GM08714 (cell line): ENCODE data around the gene CFAP141.
"Not testable (repeated sequence)": the region's sequence is repeated elsewhere in the genome, so short reads cannot be mapped to it uniquely, and the experiment has no call there.

ENCODE experiments used
- H3K4me3 ChIP-seq: fragments of 200-500 bp; sonication (Bioruptor generic); 2 replicates; pipeline ENCODE4 v1.5.1; 2014; ENCODE audit warnings: mild to moderate bottlenecking, low read length, inconsistent platforms
- ZNF274 ChIP-seq: IDR thresholded peaks from 2 replicates; pipeline ENCODE4 v1.6.1; 2012; ENCODE audit warnings: mild to moderate bottlenecking, low read depth, low read length

The CFAP141 gene

DNA sequence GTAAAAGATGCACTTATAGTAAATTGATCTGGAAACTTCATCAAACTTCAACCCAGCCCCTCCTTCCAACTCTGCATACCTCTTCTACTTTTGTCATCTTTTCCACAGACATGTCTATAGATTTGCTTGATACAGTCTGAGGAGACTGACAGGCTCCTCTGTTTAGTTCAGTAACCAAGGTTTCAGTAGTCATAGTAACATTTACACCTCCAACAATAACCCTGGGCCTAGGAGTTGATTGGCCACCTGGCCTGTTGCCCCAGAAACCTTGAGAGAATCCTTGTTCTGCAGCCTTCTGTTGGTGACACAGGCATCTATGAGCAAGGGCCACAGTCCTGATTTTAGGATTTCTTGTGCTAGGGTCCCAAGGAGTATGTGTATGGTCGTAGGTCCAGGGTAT, at the start of gene CFAP141:
Gene CFAP141 (minus strand): TSS at position 138 of the 400 bp plus-strand sequence. CDS start 26 bp downstream, at position 112.
- no peak for TF ChIP-seq ZNF274
- no peak within 1 kb of the TSS for H3K4me3 ChIP-seq

DNA sequence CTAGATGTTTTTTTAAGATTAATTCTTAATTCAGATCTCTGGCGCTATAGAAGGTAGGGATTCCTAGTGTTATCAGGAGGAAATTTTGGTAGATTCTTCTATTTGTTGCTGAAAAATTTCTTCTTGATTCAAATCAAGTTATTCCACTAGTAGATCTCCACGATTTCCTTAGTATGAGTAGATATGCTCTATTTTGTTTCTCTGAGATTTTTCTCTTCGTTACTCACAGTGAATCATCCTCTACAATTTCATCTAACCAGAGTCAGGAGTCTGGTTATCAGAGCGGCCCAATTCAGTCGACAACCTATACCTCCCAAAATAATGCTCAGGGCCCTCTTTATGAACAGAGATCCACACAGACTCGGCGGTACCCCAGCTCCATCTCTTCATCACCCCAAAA, 47.5 kb upstream of the CFAP141 start:
- H3K4me3 ChIP-seq, result no peak overlapping the region
- TF ChIP-seq ZNF274, result no peak

DNA sequence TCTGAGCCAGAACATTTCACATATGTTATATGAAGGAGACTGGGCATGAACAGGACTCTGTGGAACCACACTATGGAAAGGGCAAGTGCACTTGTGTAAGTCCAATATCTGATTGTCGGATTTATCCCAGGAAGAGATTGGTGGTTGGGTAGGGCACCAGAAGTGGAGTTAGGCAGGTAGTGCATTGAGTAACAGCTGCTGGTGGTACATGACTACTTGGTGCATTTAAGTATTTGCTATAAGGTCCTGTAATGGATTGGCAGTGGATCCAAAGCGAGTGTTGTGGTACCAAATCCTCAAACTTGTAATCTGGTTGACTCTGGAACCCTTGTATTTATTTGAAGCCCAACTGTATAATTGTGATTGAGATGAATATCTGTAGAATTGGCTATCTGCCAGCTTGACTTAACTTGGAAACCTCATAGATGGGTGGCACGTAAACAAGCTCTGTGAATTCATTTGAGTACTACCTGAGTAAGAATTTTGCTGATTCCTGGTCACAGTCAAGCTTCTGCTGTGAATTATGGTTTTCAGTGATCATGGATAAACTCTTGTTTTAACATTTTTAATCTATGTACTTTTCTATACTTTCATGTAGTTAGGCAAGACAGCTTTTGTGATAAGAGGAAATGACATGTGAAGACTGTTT, 35.7 kb upstream of the CFAP141 start:
- H3K4me3 ChIP-seq, result no peak overlapping the region
- no peak for TF ChIP-seq ZNF274

DNA sequence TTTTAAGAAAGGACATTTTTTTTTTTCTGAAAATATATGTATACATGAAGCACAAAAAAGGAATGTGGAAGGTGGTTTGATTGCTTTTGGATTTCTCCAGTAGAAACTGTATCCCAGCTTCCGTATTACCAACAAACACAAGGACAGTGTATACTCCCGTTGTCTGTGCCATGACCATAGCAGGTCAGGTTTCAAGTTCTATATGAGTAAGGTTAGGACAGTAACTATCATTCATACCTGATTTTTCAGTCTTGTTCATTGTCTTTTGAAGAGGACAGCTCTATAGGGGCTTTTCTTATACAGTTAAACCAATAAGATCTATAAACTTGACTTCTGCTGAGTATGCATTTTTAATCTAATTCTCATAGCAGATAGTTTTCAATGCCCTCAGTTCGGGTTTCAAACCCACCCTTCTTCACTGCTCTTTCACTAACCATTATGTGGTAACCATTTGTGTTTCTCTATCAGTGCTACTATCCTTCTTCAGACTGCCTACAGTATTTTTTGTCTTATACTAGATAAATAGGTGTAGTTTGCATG, 34.2 kb upstream of the CFAP141 start:
- TF ChIP-seq ZNF274, result no peak

DNA sequence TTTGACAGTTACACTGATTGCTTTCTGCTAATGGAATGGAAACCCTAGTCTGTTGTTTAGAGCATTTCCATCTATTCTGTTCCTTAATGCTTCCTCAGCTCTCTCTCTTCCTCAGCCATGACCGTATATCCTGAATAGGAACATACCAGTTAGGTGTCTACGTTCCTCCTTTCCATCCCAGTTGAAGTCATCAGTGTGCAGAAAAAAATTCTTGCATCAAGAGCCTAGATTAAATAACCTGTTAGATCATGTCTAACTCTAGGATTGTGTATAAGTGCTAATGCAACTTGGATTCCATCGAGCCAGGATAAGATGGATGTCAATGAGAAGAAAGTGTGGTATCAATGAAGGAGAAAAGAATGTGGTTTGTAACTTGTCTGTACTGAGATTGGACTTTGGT, 33.4 kb upstream of the CFAP141 start:
- TF ChIP-seq ZNF274, result no peak
- no peak overlapping the region for H3K4me3 ChIP-seq

More for the DNA sequence above, 34.2 kb upstream of the CFAP141 start:
- H3K4me3 ChIP-seq, result no peak overlapping the region

DNA sequence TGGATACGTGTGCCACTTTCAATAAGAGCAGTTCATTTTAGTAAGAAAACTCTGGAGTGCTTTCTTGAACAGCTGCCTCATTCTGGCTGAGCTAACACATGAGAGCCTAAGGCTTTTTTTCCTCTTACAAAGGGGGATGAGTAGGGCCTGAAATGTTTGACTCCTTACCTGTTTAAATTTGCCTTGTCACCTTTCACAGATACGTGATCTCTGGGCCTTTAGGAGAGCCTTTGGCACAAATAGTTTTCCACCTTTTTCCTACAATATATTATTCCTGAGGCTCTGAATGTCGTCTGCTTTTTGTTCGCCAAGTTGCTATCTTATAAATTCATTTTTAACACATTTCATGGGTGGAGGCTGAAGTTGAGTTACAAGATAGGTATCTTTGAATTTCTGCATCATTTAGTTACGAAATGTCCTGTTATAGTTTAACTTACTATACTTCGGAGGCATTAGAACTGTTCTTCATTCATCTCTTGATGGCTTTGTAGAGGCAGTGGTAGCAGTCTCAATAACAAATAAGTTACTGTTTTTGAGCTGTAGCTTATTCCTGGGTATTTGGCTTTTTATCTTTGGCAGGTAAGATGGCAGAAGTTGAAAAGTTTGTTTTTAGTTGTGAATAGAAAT, 31.9 kb upstream of the CFAP141 start:
- no peak for TF ChIP-seq ZNF274
- H3K4me3 ChIP-seq, result no peak overlapping the region

DNA sequence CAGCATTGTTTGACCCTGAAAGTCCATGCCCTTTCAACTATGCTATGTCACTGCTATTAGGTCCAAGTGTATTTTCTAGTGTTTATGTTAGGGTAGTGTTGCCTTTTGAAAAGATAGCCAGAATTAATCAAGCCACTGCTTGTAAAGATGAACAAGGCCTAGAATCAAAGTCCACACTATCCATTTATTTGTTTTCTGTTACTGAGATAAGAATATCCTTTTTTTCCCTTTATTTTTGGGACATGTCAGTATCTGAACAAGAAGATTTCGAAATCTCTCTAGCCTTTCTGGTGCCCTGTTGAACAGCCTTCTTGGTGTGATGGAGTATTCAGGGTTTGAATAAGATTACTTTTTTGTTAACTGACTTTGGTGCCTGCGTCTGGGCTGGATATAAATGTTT, 31.3 kb upstream of the CFAP141 start:
- TF ChIP-seq ZNF274, result no peak
- no peak overlapping the region for H3K4me3 ChIP-seq

DNA sequence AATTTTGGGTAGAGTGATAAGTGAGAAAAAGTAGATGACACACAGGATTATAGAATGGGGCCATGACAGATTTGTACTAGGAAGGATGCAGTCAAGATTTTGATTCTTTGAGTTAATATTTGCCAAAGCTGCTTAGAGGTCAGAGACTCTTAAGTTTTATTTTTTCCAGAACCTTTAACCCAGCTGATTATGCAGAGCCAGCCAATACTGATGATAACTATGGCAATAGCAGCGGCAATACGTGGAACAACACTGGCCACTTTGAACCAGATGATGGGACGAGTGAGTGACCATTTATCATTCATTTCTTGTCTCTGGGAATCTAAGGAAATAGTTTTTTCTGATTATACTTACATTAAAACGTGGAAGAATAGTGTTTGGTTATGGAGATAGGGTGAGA, 30.7 kb upstream of the CFAP141 start:
- no peak overlapping the region for H3K4me3 ChIP-seq

DNA sequence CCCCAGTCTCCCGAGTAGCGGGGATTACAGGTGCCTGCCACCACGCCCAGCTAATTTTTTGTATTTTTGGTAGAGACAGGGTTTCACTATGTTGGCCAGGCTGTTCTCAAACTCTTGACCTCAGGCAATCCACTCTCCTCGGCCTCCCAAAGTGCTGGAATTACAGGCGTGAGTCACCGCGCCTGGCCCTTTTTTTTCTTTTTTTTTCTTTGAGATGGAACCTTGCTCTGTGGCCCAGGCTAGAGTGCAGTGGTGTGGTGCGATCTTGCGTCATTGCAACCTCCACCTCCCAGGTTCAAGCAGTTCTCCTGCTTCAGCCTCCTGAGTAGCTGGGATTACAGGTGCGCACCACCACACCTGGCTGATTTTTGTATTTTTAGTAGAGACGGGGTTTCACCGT, 27.0 kb upstream of the CFAP141 start:
- H3K4me3 ChIP-seq, result not testable (repeated sequence)

More for the DNA sequence above, 30.7 kb upstream of the CFAP141 start:
- TF ChIP-seq ZNF274, result no peak

DNA sequence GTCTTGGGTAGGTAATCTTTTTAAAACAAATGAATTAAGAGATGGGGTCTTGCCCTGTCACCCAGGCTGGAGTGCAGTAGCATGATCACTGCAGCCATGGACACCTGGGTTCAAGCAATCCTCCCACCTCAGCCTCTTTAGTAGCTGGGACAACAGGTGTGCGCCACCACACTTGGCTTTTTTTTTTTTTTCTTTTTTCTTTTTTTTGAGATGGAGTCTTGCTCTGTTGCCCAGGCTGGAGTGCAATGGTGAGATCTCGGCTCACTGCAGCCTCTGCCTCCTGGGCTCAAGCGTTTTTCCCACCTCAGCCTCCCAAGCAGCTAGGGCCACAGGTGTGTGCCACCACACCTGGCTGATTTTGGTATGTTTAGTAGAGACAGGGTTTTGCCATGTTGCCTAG, 25.0 kb upstream of the CFAP141 start:
- H3K4me3 ChIP-seq, result not testable (repeated sequence)

DNA sequence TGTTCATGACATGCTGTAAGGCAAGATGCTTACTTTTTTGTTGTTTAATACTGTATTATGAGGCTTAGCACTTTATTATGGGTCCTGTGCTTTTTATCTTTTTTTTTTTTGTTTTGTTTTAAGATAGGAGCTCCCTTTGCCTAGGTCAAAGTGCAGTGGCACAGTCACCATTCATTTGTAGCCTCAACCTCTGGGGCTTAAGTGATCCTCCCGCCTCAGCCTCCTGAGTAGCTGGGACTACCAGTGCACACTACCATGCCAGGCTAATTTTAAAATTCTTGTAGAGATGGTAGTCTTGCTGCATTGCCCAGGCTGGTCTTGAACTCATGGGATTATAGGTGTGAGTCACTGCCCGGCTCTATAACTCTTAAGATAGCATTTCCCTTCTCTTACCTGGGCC, 19.2 kb upstream of the CFAP141 start:
- no peak overlapping the region for H3K4me3 ChIP-seq
- no peak for TF ChIP-seq ZNF274

DNA sequence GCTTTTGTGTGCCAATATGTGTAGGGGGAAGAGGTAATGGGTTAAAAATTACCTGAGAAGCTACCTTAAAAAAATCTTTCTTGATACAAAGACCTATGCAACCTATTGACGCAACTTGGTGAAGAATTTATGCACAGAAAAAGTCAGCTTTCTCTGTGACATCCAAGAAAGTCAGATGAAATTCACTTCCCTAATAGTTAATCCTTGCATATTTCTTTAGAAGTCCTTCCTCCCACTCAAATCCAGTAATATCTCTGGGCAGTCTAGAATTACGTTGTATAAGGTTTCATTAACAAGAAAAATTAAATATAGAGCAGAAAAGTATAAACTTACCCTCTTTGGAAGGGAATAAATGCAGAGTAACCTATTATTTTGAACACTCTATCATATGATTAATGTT, 17.5 kb upstream of the CFAP141 start:
- TF ChIP-seq ZNF274, result no peak
- no peak overlapping the region for H3K4me3 ChIP-seq

DNA sequence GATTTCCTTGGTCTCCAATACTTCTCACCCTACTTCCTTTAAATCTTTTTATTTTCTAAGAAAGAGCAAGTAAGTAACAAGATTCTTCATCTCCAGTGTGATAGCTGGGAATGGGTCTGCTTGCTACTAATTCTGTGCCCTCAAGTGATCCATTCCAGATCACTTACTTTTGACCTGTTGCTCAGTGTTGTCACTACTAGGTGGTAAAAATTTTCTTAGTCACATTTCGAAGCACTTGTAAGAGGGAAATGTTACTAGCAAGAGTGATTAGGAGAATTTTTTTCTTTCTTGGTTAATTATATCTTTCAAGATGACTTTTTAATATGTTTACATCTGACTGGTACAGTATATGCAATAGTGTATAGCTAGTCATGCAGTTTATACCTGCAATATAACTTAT, 16.8 kb upstream of the CFAP141 start:
- TF ChIP-seq ZNF274, result no peak
- H3K4me3 ChIP-seq, result no peak overlapping the region

DNA sequence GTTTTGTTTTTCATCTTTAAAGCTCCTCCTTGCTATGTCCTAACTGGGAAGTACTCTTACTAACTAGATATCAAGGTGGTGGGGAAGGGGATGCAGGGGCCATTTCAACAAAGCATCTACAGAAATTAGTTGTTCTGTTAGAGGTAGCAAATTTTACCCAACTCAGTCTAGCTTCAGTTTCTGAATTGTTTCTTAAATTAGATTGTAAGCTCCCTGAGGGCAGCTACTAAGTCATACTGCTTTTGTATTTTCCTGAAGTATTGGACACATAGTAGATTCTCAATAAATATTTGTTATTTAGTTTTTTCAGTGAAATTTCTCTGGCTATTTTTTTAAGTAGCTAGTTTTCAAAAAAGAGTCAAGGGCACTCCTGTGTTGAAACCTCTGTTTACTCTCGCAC, 16.4 kb upstream of the CFAP141 start:
- H3K4me3 ChIP-seq, result peak overlapping the region; percentile 86; the same call in 1 of the 2 replicates
- no peak for TF ChIP-seq ZNF274

DNA sequence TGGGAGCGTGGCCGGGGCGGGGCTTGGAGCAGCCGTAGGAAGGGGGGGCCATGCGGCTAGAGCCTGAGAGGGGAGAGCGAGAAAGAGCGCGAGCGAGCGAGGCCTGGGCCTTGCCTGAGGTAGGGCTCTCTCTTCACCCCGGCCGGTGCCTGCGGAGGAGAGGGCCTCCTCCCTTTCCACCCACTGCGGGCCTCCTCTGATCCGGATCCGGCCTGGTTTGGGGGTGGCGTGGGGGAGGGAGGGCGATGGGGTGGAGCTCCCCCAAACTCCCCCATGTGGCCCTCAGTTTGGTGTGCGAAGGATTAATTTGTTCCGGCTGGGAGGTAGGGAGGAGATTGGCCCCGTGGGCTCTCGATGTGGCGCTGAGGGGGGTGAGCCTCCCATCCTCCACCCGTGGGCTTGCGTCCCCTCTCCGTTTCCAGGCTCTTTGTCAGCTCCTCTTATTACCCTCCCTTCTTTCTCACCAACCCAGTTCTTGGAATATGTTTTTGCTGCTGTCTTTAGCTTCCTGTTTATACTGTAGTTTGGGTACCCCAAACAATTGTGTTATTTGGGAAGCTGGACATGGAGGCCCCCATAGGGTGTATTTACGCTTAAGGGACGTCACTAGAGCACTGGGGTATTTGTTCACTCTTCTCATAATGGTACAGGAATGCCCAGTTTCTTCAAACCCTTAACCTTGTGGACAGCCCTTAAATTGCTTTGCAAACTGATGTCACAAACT, 15.3 kb upstream of the CFAP141 start:
- peak overlapping the region; percentile 86 for H3K4me3 ChIP-seq
- TF ChIP-seq ZNF274, result no peak
